GM12891 (cell line): ENCODE data around the gene MED27.

Source experiments
- PAX5 ChIP-seq: IDR thresholded peaks from 2 replicates; pipeline ENCODE4 v1.6.1; 2011; ENCODE audit warnings: low read length, moderate library complexity, mild to moderate bottlenecking; ENCODE audit not compliant: insufficient read depth, severe bottlenecking
- POLR2A ChIP-seq: IDR thresholded peaks from 2 replicates; pipeline ENCODE4 v1.6.1; 2011; ENCODE audit warnings: low read depth, low read length, control low read depth
- POLR2AphosphoS5 ChIP-seq: IDR thresholded peaks from 2 replicates; pipeline ENCODE4 v1.6.1; 2011; ENCODE audit warnings: low read depth, low read length, control low read depth
- POU2F2 ChIP-seq: IDR thresholded peaks from 2 replicates; pipeline ENCODE4 v1.6.1; 2011; ENCODE audit warnings: low read depth, mild to moderate bottlenecking, control low read depth, low read length, moderate library complexity
- SPI1 ChIP-seq: IDR thresholded peaks from 2 replicates; pipeline ENCODE4 v1.6.1; 2011; ENCODE audit warnings: low read depth, low read length, control low read depth
- TAF1 ChIP-seq: IDR thresholded peaks from 2 replicates; pipeline ENCODE4 v1.6.1; 2011; ENCODE audit warnings: low read depth, low read length, control low read depth

DNA sequence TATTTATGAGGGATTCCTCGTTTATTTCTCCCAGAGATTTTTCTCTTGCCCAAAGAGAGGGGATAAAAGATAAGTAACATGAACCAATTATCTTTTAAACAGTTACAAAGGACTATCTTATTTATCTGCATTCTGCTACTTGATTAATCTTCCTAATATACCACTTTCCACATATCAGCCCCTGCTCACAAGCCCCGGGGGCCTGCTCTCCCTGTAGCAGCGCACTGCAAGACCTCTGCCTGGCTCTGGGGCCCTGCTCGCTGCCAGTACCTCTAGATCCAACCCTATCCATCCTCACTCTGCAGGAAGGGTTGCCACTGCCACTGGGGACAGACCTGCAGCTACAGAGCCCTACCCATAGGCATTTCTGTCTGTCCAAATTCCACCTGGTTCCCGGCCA is 75.3 kb downstream of the MED27 start:
- TF ChIP-seq SPI1 (no peak), POLR2AphosphoS5 (no peak), POLR2A (no peak), POU2F2 (no peak), TAF1 (no peak), PAX5 (no peak)
